Ovary (tissue), 3 donors: ENCODE measurements around the gene PSD4.

ENCODE experiments used
- EP300 ChIP-seq: sonication (generic); formaldehyde crosslinking; IDR thresholded peaks from one replicate; pipeline ENCODE4 v1.6.1; 2017; ENCODE audit warnings: antibody characterized with exemption
- POLR2A ChIP-seq: fragments of 450-650 bp; IDR thresholded peaks from one replicate; pipeline ENCODE4 v1.6.1; 2017; ENCODE audit warnings: antibody characterized with exemption, mild to moderate bottlenecking, moderate library complexity
- TF ChIP-seq, protein P1 (sequence below), 3 donors: fragments of 450-650 bp in 2 of 3; fragments of 200-600 bp in 1 of 3; IDR thresholded peaks; one replicate each; pipeline versions ENCODE4 v1.5.1 to v1.8.0; 2016 to 2022; ENCODE audit warnings: antibody characterized with exemption in 3 of 3, mild to moderate bottlenecking in 1 of 3
- donor health status: DM: no; HTN: no; CAD: no.

DNA sequence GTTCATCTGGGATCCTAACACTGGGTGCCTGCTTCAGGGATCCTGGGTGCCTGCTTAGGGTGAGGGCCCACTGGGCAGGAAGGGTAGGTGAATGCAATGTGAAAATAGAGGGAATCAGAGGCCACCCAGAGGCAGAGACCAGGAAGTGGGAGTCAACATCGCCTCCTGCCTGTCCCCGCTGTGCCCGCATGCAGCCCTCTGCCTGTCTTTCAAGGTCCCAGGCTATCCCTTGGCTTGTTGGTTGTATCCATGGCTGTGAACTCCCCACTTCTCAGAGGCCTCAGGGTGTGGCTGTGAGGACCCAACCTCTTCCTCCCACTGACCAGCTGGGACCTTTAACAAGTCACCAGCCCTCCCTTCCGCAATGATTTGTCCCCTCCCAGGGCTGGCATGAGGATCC is 26.5 kb downstream of the PSD4 start:
- no peak for TF ChIP-seq POLR2A
- TF ChIP-seq, protein P1, sequence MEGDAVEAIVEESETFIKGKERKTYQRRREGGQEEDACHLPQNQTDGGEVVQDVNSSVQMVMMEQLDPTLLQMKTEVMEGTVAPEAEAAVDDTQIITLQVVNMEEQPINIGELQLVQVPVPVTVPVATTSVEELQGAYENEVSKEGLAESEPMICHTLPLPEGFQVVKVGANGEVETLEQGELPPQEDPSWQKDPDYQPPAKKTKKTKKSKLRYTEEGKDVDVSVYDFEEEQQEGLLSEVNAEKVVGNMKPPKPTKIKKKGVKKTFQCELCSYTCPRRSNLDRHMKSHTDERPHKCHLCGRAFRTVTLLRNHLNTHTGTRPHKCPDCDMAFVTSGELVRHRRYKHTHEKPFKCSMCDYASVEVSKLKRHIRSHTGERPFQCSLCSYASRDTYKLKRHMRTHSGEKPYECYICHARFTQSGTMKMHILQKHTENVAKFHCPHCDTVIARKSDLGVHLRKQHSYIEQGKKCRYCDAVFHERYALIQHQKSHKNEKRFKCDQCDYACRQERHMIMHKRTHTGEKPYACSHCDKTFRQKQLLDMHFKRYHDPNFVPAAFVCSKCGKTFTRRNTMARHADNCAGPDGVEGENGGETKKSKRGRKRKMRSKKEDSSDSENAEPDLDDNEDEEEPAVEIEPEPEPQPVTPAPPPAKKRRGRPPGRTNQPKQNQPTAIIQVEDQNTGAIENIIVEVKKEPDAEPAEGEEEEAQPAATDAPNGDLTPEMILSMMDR (IDR thresholded peaks at IDR 0.05) = no peak
- TF ChIP-seq EP300 = no peak
